Ureter (tissue), 1 donor: Measurements from ENCODE around the gene EOLA1. TPM values are rescaled to one million over a fixed set of nuclear protein-coding genes. Genes with fewer than 3 reads are reported as not detected.
"Not testable (repeated sequence)": the region's sequence is repeated elsewhere in the genome, so short reads cannot be mapped to it uniquely, and the experiment has no call there.

Experiments
- DNase-seq: peaks from one replicate; pipeline ENCODE4 v3.0.0-alpha.2; 2020; ENCODE audit warnings: low spot score
- total RNA-seq: library from RNA; stranded (reverse); gene quantifications from one replicate; pipeline ENCODE4 v1.2.4, GENCODE V29; 2023
- donor health status: DM: yes; HTN: yes; CAD: no.

The EOLA1 gene
- total RNA-seq, 1 donor from 2014 or later: 22.2 TPM

DNA sequence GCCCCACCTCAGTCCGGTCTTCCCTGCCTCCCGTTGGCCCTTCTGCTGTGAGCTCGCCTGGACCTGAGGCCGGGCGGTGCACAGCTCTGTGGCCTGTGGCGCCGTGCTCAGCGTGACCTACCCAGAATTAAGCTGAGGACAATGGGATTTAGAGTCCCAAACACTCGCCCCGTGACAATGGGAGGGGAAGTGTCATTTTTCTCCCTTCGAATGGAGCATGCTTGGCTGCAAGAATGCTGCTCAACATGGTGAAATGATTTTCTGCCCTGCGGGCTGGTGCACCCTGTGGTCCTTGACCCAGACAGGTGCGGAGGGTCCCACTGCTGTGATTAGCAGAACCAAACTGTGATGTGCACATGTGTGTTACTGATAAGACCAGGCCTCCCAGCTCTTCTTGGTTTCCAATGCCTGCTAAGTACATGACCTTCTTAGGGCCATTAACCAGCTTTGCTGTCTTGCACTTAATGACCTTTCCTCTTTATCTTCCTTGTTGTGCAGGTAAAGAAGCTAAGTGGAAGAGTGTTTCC lies 772 bp downstream of the EOLA1 start:
- DNase-seq: no peak

DNA sequence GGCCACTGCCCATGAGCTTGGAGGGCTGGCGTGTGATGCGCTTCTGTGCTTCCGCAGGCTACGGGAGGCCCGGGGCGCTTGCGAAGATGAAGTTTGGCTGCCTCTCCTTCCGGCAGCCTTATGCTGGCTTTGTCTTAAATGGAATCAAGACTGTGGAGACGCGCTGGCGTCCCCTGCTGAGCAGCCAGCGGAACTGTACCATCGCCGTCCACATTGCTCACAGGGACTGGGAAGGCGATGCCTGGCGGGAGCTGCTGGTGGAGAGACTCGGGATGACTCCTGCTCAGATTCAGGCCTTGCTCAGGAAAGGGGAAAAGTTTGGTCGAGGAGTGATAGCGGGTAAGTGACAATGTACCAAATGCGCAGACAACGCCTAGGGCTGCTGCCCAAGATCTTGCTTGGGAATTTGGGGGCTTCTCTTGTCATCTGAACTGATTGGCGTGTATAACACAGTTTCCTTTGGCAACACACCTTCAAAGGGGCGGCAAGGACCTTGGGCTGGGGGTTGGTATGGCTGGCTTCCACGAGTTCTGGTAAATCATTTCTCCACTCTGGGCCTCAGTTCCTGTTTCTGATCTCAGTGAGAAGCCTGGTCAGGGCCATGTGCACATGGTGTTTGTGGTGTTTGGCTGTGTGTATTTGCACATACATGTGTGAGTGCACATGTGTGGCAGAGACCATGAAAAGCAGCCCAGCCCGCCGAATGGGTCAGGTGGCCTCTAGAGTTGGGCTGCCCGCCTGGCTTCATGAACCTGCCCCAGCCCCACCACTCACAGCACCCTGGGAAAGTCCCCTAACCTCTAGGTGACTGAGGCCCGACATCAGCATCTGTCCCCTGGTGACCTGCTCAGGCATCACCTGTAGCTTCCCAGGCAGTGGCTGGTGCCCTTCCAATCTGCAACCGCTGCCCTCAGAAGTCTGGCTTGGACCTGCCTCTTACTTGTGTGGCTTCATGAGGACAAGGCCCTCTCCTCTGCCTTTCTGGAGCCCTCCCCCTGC lies 5.0 kb downstream of the EOLA1 start:
- DNase-seq: not testable (repeated sequence)

DNA sequence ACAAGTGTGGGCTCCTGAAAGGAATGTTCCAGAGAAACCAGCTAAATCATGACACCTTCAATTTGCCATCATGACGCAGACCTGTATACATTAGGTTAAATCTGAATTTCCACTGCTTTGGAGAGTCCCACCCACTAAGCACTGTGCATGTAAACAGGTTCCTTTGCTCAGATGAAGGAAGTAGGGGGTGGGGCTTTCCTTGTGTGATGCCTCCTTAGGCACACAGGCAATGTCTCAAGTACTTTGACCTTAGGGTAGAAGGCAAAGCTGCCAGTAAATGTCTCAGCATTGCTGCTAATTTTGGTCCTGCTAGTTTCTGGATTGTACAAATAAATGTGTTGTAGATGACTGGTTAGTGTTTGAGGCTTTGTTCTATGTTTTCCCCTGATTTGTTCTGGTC lies 6.2 kb downstream of the EOLA1 start:
- DNase-seq: not testable (repeated sequence)

DNA sequence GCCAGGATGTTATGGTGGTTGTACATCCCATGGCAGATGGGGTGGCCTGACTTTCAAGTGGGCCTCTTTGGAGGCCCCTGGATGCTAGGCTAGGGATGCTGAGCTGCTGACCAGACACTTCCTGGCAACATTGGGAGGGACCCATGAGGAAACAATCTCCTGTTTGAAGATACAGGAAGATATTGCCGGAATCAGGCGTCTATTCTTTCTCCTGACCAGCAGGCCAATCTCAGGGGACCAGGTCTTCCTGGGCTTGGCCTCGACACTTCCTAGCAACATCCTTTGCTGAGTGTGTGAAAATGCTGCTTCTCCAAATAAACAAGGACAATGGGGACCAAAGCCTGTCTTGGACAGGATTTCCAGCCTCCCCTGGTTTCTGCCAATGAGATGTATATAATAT lies 7.0 kb downstream of the EOLA1 start:
- not testable (repeated sequence) for DNase-seq

DNA sequence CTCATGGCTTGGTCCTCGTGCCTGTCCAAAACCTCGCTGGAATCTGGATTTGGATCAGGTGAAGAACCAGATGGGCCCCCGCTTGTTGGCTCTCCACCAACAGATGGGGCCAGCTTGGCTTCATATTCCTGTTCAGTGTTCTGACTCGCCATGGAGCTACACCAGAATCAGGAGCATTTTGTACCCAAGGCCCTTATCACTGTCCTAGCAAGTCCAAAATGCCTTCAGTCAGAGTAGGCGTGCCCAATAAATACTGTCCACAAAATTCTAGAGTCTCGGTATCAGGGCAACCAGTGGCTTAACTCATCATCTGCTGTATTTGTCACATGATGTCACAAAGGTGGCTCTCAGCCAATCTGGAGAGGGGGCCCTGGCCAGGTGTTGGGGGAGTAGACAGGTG lies 8.9 kb downstream of the EOLA1 start, which contains the start of gene HSFX3:
Gene HSFX3, minus strand, starts transcription at position 224 of the 400 bp plus-strand sequence. Its CDS starts 72 bp downstream, at position 152.
- DNase-seq: not testable (repeated sequence)

DNA sequence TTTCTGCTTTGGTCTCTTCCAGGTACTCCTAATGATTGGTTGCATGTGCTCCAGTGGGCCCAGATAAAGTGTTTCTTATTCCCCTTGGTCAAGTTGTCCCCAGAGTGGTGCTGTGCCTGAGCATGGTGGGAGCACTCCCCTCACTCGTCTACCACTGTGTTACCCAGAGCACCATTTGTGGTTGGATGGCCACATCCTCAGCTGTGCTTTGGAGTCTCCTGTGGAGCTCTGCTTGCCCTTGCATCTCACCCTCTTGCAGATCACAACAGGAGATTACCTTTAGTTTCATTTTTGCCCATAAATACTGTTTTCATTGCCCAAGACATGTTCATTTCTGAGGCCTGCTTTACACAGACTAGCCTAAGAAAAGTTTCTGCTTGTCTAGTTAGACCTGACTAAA lies 9.6 kb downstream of the EOLA1 start:
- DNase-seq: not testable (repeated sequence)

DNA sequence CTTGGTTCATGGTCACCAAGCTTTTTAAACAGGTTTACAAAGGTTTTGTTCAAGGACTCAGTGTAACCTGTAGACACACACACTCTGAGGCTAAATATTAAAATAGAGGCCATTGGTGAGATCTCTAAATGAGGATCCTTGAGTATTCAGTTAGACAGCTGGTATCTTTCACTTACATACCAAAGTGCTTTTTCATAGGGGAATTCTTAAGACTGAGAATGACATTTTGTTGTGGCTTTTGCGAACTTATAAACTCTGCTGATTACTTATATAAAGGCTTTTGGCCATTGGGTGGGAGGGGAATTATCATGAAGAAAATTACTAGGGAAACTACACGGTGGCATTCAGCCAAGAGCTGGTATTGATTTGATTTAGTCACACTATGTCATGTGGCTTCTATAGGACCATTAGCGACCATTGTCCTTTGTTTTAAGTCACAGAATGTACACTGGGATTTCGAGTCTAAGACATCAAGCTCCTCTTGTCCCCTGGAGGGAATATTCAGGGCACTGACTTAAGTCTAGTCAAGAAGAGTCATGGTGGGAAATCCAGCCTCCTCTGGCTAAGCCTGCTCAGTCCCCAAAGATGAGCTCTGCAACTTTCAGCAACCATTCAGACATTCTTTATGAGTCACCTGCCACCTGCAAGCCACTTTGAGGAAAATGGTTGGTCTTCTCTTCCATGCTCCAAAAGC lies 10.6 kb downstream of the EOLA1 start:
- not testable (repeated sequence) for DNase-seq

DNA sequence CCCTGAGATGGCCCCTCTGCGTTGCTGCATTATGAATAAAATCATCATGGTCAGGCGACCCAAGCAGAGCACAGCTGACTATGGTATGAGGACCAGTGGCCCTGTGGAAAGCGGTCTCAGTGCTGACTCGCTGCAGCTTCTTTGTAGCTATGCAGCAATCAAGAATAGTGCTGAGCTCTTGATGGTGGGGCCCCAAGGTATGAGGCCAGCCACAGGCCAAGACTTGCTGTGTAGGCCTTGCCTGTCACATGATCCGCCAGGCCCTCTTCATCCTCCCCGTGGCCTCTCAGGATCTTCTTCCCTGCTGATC lies 11.1 kb downstream of the EOLA1 start:
- DNase-seq: not testable (repeated sequence)

DNA sequence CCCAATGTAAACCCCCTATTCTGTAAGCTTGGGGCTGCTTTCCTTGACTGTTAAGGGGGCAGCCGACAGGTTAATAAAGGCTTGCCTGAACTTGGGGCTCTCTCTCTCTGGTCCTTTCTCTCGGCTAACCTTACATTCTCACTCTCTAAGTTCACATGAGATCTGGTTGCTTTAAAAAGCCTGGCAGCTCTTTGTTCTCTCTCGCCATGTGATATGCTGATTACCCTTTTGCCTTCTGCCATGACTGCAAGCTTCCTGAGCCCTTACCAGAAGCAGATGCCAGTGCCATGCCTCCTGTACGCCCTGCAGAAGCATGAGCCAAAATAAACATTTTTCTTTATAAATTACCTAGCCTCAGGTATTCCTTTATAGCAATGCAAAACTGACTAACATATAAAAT lies 14.4 kb downstream of the EOLA1 start:
- DNase-seq: not testable (repeated sequence)

DNA sequence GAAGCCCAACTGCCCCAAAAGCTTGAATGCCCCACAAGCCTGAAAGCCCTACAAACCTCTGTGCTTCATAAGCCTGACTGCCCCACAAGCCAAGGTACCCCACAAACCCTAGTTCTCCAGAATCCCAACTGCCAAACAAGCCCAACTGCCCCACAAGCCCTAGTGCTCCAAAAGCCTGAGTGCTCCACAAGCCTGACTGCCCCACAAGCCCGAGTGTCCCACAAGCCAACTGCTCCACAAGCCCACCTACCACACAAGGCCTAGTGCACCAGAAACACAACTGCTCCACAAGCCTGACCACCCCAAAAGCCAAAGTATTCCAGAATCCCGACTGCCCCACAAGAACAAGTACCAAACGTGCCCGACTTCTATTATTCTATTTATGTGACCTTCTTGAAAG lies 22.5 kb downstream of the EOLA1 start:
- no peak for DNase-seq

DNA sequence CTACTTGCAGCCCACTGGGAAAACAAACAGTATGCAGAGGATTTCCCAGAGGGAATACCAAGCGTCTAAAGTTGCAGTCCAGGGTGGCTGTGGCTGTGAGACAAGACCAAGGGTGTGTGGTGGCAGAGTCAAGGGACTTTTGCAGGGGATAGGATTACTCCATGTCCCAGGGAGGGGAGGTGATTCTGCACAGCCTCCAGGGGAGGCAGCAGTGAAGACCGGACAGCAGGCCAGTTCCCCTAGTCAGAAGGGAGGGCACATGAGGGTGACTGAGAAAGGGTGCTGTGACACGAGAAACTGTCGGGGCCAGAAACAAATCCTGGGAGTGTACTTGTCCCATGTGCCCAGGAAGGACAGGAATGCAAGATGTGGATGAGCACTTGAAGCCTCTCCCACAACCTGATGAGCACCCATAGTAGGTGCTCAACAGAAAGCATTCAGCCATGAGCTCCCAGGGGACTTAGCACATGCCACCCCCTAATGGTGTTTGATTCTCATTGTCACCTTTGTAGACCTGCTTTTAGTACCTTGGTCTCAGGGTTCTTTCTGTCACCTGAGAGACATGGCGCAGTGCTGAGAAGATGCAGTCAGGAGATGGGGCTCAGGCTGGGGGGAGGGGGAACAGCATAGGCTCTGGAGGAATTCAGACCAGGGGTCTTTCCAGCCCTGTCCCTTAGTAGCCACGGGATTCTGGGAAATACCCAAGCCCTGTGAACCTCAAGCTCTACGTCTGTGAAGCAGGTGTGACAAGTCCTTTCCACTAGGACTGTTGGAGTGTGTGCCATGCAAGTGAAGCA lies 27.0 kb downstream of the EOLA1 start:
- DNase-seq: peak; percentile 22

DNA sequence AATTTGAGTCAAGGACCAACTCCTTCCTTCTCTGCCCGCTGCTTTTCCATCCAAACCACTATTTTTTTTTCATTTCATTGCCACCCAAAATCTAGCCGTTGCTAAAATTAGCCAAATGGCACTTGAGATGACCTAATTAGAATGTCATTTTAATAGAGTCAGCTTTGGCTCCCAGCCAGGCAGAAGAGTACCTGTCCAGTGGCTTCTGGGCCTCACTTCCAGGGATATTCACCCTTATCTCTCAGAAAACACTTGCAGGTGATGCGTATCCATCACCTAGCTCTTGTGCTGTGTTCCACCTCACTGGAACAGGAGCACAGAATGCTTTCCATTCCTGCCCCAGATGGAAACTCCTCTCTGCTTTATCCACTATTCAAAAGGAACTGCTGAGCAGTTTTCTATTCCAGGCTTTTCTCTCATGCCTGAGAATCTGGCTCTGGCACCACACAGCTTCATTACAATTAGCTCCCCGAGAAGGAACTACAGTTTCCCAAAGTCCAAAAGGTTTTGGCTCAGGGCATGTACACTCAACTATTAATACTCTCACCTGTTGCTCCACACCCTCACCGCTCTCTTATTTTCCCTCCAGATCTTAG lies 28.0 kb downstream of the EOLA1 start:
- peak; percentile 19 for DNase-seq

DNA sequence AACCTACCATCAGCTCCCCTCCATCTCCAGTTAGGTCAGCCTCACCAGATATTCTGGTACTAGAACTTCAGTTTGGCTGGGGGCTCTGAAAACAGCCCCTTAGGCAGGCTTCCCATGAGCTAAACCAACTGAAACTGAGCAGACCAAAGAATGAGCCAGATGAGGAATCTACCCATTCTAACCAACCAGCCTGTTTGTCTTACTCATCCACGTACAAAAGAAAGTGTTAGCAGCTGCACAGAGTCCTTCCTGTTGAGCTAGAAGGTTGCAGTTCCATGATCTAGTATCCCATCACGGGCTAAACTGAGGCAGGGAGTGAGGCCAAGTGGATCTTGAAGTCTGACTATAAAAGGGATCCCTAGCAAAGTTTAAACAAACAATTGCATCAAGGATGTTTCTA lies 29.0 kb downstream of the EOLA1 start:
- DNase-seq: peak; percentile 14

DNA sequence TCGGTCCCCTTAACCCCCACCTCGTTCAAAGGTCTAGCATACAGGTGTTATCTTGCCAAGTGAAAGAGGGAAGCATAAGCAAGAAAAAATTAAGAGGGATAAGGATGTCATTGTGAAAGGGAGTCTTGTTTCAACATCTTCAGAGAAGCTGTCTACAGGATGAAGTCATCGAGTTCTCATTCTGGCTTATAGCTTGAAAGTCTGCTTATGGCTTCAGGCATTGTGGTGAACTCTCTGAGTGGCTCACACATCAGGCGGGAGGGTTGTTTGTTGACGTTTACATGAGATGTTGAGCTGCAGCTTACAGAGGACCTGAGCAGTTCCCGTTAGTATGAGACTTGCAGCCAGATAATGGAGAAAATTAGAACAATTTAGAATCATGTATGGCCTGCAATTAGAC lies 29.9 kb downstream of the EOLA1 start:
- no peak for DNase-seq

DNA sequence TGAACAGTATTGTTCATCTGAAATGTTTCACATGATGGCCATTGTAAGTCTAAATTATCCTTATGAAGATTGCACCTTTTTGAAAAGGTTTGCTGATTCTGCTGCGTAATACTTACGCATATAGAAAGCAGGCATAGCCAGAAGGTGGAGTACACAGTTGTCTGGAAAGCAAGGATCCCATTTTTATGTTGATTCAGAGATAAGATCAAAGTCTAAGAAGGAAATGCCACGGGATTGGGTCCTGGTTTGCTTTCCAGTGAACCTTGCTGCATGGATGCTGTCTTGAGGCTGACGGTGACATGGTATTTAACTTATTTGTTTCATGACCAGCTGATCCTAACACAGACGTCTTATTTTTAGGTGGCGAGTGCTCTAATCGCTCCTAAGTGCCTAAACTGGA lies 31.0 kb downstream of the EOLA1 start:
- DNase-seq: peak; percentile 14

DNA sequence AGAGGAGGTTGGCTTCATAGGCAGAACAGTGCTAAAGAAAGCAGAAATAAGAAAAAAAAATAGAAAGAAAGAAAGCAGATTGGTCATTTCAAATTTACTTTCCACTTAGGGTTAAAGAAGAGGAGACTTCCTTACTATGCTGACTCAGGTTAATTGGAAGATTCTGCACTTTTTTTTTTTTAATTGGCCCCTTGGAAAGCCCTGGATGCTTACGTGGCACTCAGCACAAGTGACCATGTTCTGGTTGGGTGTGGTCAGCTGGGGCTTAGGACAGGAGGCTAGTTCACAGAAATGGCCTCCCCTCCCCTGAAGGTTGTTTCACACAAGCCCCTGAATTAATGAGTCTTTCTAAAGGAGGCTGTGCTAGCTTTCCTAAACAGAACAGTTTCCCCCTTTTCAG lies 31.9 kb downstream of the EOLA1 start:
- no peak for DNase-seq

DNA sequence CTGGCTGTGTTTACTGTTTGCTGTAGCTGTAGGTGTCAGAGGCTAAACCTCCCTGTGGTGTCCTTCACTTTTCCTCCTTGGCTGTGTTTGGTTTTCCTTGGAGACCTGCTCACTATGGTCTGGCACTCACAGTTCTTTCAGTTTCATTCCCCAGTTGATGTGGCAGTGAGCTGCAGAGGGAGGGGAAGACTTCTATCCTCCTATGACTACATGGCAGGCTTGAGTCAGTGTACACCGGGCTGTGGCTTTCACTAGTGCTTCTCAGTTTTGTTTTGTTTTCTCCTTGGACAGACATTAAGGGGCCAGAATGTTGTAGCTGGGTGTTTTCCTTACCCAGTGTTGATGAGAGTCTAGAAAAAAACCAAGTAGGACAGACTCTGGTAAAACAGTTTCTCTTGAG lies 32.6 kb downstream of the EOLA1 start:
- DNase-seq: not testable (repeated sequence)

DNA sequence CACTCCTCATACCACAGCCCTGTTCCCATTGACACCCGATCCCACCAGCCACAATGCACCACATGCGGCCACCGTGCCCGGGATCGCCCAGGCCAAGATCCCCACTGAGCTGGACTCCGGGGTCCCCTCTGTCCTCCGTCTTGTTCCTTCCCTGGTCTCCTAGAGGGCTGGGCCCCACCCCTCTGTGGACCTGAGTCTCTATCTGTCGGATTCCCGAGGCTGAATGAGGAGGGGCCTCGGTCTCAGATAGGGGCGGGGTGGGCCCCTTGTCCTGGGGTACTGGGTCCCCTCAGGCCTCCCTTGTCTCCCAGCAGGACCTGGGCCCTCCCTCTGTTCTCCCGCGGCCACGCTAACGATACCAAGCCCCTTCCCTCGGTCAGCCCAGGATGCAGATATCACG lies 44.8 kb downstream of the EOLA1 start:
- DNase-seq: not testable (repeated sequence)

DNA sequence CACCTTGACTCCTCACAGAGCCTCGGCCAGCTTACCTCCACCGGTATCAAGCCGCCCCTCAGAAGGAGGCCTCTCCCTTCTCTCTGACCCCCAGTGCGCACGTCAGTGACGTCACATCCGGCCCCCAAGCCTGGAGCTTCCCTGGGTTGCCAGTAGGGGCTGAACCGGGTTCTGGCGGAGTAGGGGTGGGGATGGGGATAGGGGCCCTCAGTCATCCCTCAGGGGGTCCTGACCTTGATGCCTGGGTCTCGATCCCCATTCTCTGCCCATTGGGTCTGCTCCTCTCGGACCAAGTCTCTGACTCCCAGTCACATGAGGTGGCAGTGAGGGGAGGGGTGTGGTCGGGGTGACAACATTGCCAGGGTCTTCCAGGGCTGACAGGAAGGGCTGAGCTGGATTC lies 46.5 kb downstream of the EOLA1 start, which contains the start of gene MAGEA9B:
Gene MAGEA9B, minus strand, starts transcription at position 101 of the 400 bp plus-strand sequence. CDS start 4,280 bp downstream, outside the sequence.
- DNase-seq: not testable (repeated sequence)

DNA sequence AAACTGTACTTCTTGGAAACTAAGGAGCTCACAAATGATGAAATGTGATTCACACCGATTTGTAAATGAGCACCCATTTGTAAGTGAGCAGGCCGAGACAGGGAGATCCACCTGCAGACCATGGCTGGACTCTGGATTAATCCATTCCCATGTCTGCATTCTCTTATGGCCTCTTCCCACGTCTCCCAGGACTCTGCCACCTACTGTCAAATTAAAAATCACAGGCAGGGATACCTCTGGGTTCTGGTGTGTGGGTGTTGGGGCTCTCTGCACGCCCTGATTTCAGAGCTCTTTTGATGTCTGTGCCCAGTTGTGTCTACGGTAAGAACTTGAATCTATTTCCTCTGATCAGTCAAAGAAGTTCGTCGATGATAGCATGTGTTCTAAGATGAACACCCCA lies 50.2 kb downstream of the EOLA1 start:
- DNase-seq: not testable (repeated sequence)

DNA sequence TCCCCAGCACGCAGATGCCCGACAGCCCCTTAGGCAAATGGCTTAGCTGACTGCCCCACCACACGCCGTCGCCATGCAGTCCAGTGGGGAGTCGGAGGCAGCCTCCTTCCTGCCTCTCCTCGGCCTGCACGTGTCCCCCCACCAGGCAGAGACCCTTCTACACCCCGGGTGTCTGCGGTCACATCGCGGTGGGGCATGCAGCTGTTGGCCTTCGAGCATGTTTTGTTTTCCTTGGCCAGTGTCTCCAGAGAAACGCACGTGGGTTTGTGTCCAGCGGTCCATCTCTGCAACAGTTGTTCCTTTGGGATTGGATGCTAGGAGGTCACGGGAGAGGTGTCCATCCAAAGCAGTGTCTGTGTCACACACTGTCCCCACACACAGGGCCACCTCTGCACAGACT lies 54.4 kb downstream of the EOLA1 start, which contains the start of gene HSFX2:
Gene HSFX2, minus strand, starts transcription at position 101 of the 400 bp plus-strand sequence. CDS start 614 bp downstream, outside the sequence.
- not testable (repeated sequence) for DNase-seq
